T47D (cell line): ENCODE results near the gene GPC5.
"Not testable (repeated sequence)": the region's sequence is repeated elsewhere in the genome, so short reads cannot be mapped to it uniquely, and the experiment has no call there.

ENCODE experiments used
- DNase-seq, 2 experiments: peaks; one replicate each; pipeline versions ENCODE4 v3.0.0 to v3.0.0-alpha.2; 2011 to 2012; ENCODE audit warnings: low read depth in 1 of 2, low spot score in 1 of 2
- JUND ChIP-seq: IDR thresholded peaks from 2 replicates; pipeline ENCODE4 v1.6.1; 2012; ENCODE audit warnings: low read depth
- in situ Hi-C: cut with HindIII; loops from 2 replicates; pipeline ENCODE4 v1.10.0; 2016; ENCODE audit warnings: low sequenced_read_pairs, low pct_unique_long_range_greater_than_20kb

The GPC5 gene

GRCh38 chr13:92833071-92833470 is 1434.7 kb downstream of the GPC5 start:
- no peak for TF ChIP-seq JUND
- in situ Hi-C loops = no loop called here

GRCh38 chr13:92836171-92836570 is 1437.8 kb downstream of the GPC5 start:
- DNase-seq = no peak
- in situ Hi-C loops = no loop called here
- TF ChIP-seq JUND = no peak

More at GRCh38 chr13:92833071-92833470, 1434.7 kb downstream of the GPC5 start:
- DNase-seq = no peak

- no peak for TF ChIP-seq JUND
- DNase-seq = no peak
- in situ Hi-C loops = no loop called here
These were observed 1440.4 kb downstream of the GPC5 start for GRCh38 chr13:92838786-92839185.

GRCh38 chr13:92842145-92842544 is 1443.7 kb downstream of the GPC5 start:
- in situ Hi-C loops = no loop called here
- TF ChIP-seq JUND = no peak
- DNase-seq = no peak

GRCh38 chr13:92843549-92843948 is 1445.1 kb downstream of the GPC5 start:
- no peak for TF ChIP-seq JUND
- no peak for DNase-seq
- in situ Hi-C loops = no loop called here

GRCh38 chr13:92849381-92849780 is 1451.0 kb downstream of the GPC5 start:
- in situ Hi-C loops = no loop called here
- no peak for TF ChIP-seq JUND
- DNase-seq = no peak

GRCh38 chr13:92864584-92865284 is 1466.3 kb downstream of the GPC5 start:
- in situ Hi-C loops = no loop called here
- TF ChIP-seq JUND = no peak
- no peak for DNase-seq

- in situ Hi-C loops = no loop called here
- no peak for DNase-seq
- TF ChIP-seq JUND = no peak
These were observed 1474.6 kb downstream of the GPC5 start for GRCh38 chr13:92873029-92873428.

- in situ Hi-C loops = no loop called here
- no peak for DNase-seq
- TF ChIP-seq JUND = no peak
These were observed 1488.2 kb downstream of the GPC5 start for GRCh38 chr13:92886535-92887077.

- DNase-seq = no peak
- in situ Hi-C loops = no loop called here
- no peak for TF ChIP-seq JUND
These were observed 1496.0 kb downstream of the GPC5 start for GRCh38 chr13:92894447-92894846.

GRCh38 chr13:92896842-92897241 is 1498.4 kb downstream of the GPC5 start:
- in situ Hi-C loops = no loop called here
- DNase-seq = peak; percentile 35 to 72
- no peak for TF ChIP-seq JUND

- DNase-seq, in situ Hi-C loops: not testable (repeated sequence)
These were observed 1500.5 kb downstream of the GPC5 start for GRCh38 chr13:92898946-92899345.

GRCh38 chr13:92900446-92900845 is 1502.0 kb downstream of the GPC5 start:
- no peak for TF ChIP-seq JUND
- DNase-seq = no peak
- in situ Hi-C loops = no loop called here

- TF ChIP-seq JUND = no peak
- DNase-seq = no peak
- in situ Hi-C loops = no loop called here
These were observed 1503.3 kb downstream of the GPC5 start for GRCh38 chr13:92901739-92902138.
